HEK293 (cell line): Measurements from ENCODE around the gene PRTN3.
A peak's percentile ranks its signal among the peaks of the same experiment; 100 is the strongest.

ENCODE experiments used
- CTCF ChIA-PET: fragments of 350-600 bp; formaldehyde crosslinking; extraction: SDS; loops from one replicate; lab custom pipeline; 2021; ENCODE audit warnings: antibody characterized with exemption; lab: Yijun Ruan, JAX
- POLR2A ChIA-PET: fragments of 300-600 bp; formaldehyde crosslinking; extraction: SDS; loops from one replicate; lab custom pipeline; 2020; ENCODE audit warnings: antibody characterized with exemption, inconsistent platforms; lab: Yijun Ruan, JAX
- H3K27ac ChIP-seq: fragments of 200-500 bp; sonication (Bioruptor generic); 2 replicates; pipeline ENCODE4 v1.5.1; 2014; ENCODE audit warnings: low read depth, low read length, control low read depth, inconsistent platforms; ENCODE audit errors: extremely low read depth
- H3K36me3 ChIP-seq, 2 experiments: fragments of 200-500 bp in 1 of 2; sonication (Bioruptor generic) in 1 of 2; 1 replicate in 1 of 2; 2 replicates in 1 of 2; pipeline ENCODE4 v1.5.1; 2014 to 2017; ENCODE audit warnings: inconsistent platforms in 2 of 2, low read length in 2 of 2; ENCODE audit not compliant: control insufficient read depth in 2 of 2, insufficient read depth in 1 of 2
- H3K4me1 ChIP-seq: fragments of 200-500 bp; sonication (Bioruptor generic); 2 replicates; pipeline ENCODE4 v1.5.1; 2014; ENCODE audit warnings: mild to moderate bottlenecking, low read length, inconsistent platforms; ENCODE audit not compliant: control insufficient read depth, insufficient read depth
- H3K4me3 ChIP-seq: 2 replicates; pipeline ENCODE4 v1.5.1; 2011; ENCODE audit warnings: low read depth, mild to moderate bottlenecking, control low read depth, low read length, moderate library complexity
- H3K9me3 ChIP-seq: fragments of 200-500 bp; sonication (Bioruptor generic); 2 replicates; pipeline ENCODE4 v1.5.1; 2014; ENCODE audit warnings: low read depth, low read length, inconsistent platforms; ENCODE audit not compliant: control insufficient read depth, insufficient read depth
- EGR2 ChIP-seq: fragments of 450-650 bp; formaldehyde crosslinking; IDR thresholded peaks from 2 replicates; pipeline ENCODE4 v1.5.1; 2016; ENCODE audit warnings: low read depth, missing biosample characterization, missing genetic modification characterization
- GLIS1 ChIP-seq: fragments of 450-650 bp; formaldehyde crosslinking; IDR thresholded peaks from 2 replicates; pipeline ENCODE4 v1.5.1; 2016; ENCODE audit warnings: missing biosample characterization, missing genetic modification characterization
- IKZF3 ChIP-seq: fragments of 450-650 bp; IDR thresholded peaks from 2 replicates; pipeline ENCODE4 v1.5.0; 2018; ENCODE audit warnings: missing biosample characterization, mild to moderate bottlenecking, missing genetic modification characterization, moderate library complexity
- KLF1 ChIP-seq: fragments of 450-650 bp; formaldehyde crosslinking; IDR thresholded peaks from 2 replicates; pipeline ENCODE4 v1.5.1; 2016; ENCODE audit warnings: missing biosample characterization, missing genetic modification characterization
- PRDM1 ChIP-seq: fragments of 450-650 bp; formaldehyde crosslinking; IDR thresholded peaks from 2 replicates; pipeline ENCODE4; 2016; ENCODE audit warnings: missing biosample characterization, missing genetic modification characterization
- PRDM6 ChIP-seq: fragments of 450-650 bp; formaldehyde crosslinking; IDR thresholded peaks from 2 replicates; pipeline ENCODE4 v1.5.1; 2017; ENCODE audit warnings: missing biosample characterization, missing genetic modification characterization
- SCRT2 ChIP-seq: fragments of 450-650 bp; formaldehyde crosslinking; IDR thresholded peaks from 2 replicates; pipeline ENCODE4 v1.5.1; 2016; ENCODE audit warnings: missing biosample characterization, missing genetic modification characterization
- ZFP69B ChIP-seq: fragments of 450-650 bp; formaldehyde crosslinking; IDR thresholded peaks from 2 replicates; pipeline ENCODE4 v1.5.1; 2016; ENCODE audit warnings: missing biosample characterization, missing genetic modification characterization
- ZIC2 ChIP-seq: fragments of 450-650 bp; formaldehyde crosslinking; IDR thresholded peaks from 2 replicates; pipeline ENCODE4 v1.5.1; 2016; ENCODE audit warnings: missing biosample characterization, missing genetic modification characterization
- ZNF112 ChIP-seq: fragments of 450-650 bp; formaldehyde crosslinking; IDR thresholded peaks from 2 replicates; pipeline ENCODE4 v1.5.0; 2017; ENCODE audit warnings: missing biosample characterization, missing genetic modification characterization
- ZNF132 ChIP-seq: fragments of 450-650 bp; formaldehyde crosslinking; IDR thresholded peaks from 2 replicates; pipeline ENCODE4 v1.5.1; 2017; ENCODE audit warnings: missing biosample characterization, missing genetic modification characterization, borderline replicate concordance
- ZNF138 ChIP-seq: fragments of 450-650 bp; formaldehyde crosslinking; IDR thresholded peaks from 2 replicates; pipeline ENCODE4 v1.5.1; 2016; ENCODE audit warnings: missing biosample characterization, missing genetic modification characterization, borderline replicate concordance
- ZNF211 ChIP-seq: fragments of 450-650 bp; formaldehyde crosslinking; IDR thresholded peaks from 2 replicates; pipeline ENCODE4 v1.5.1; 2016; ENCODE audit warnings: low read depth, missing biosample characterization, missing genetic modification characterization
- ZNF23 ChIP-seq: fragments of 450-650 bp; formaldehyde crosslinking; IDR thresholded peaks from 2 replicates; pipeline ENCODE4 v1.5.1; 2016; ENCODE audit warnings: missing biosample characterization, missing genetic modification characterization, borderline replicate concordance
- ZNF302 ChIP-seq: fragments of 450-650 bp; formaldehyde crosslinking; IDR thresholded peaks from 2 replicates; pipeline ENCODE4 v1.5.1; 2016; ENCODE audit warnings: missing biosample characterization, missing genetic modification characterization, low read depth
- ZNF335 ChIP-seq: fragments of 450-650 bp; formaldehyde crosslinking; conservative IDR thresholded peaks from 2 replicates; pipeline ENCODE4 v1.5.1; 2016; ENCODE audit warnings: missing biosample characterization, missing genetic modification characterization
- ZNF596 ChIP-seq: fragments of 450-650 bp; IDR thresholded peaks from 2 replicates; pipeline ENCODE4 v1.5.0; 2018; ENCODE audit warnings: missing biosample characterization, mild to moderate bottlenecking, missing genetic modification characterization, moderate library complexity
- ZNF677 ChIP-seq: fragments of 450-650 bp; IDR thresholded peaks from 2 replicates; pipeline ENCODE4 v1.5.0; 2018; ENCODE audit warnings: missing biosample characterization, mild to moderate bottlenecking, missing genetic modification characterization, moderate library complexity
- ZNF776 ChIP-seq: fragments of 450-650 bp; formaldehyde crosslinking; IDR thresholded peaks from 2 replicates; pipeline ENCODE4 v1.5.0; 2017; ENCODE audit warnings: missing biosample characterization, missing genetic modification characterization, borderline replicate concordance
- ZNF777 ChIP-seq: fragments of 450-650 bp; formaldehyde crosslinking; IDR thresholded peaks from 2 replicates; pipeline ENCODE4 v1.5.1; 2017; ENCODE audit warnings: missing biosample characterization, missing genetic modification characterization, borderline replicate concordance
- ZNF843 ChIP-seq: fragments of 450-650 bp; formaldehyde crosslinking; IDR thresholded peaks from 2 replicates; pipeline ENCODE4 v1.5.1; 2016; ENCODE audit warnings: missing biosample characterization, missing genetic modification characterization
- ZSCAN30 ChIP-seq: fragments of 450-650 bp; IDR thresholded peaks from 2 replicates; pipeline ENCODE4 v1.5.1; 2018; ENCODE audit warnings: missing biosample characterization, mild to moderate bottlenecking, missing genetic modification characterization, moderate library complexity
- TF ChIP-seq, protein P1 (sequence below): fragments of 450-650 bp; formaldehyde crosslinking; IDR thresholded peaks from 2 replicates; pipeline ENCODE4 v1.5.1; 2017; ENCODE audit warnings: missing biosample characterization, missing genetic modification characterization
- TF ChIP-seq, protein P2 (sequence below): fragments of 450-650 bp; IDR thresholded peaks from 2 replicates; pipeline ENCODE4 v1.5.1; 2018; ENCODE audit warnings: missing biosample characterization, missing genetic modification characterization

Gene PRTN3

GRCh38 chr19:858868-859843, 18.4 kb downstream of the PRTN3 start, which contains the start of gene CFD:
TSS of gene CFD (plus strand) at chr19:859664. CDS start at chr19:859690, 26 bp downstream.
- CTCF ChIA-PET, result interaction anchor here (1.7 to 3.0 kb wide), 2 partner anchors 57 to 89 kb away, joined by 4 to 21 read pairs; no protein-coding TSS in a partner anchor
- H3K4me3 ChIP-seq, result peak within 1 kb of the TSS; percentile 48
- TF ChIP-seq ZNF211 (tag by site-specific recombination) (no peak), PRDM1 (no peak), ZIC2 (peak; percentile 93), GLIS1 (tag by site-specific recombination) (peak; percentile 97), KLF1 (peak; percentile 92)
- H3K27ac ChIP-seq, result peak within 1 kb of the TSS; percentile 31; the same call in 1 of the 2 replicates
- H3K4me1 ChIP-seq, result no peaks in the 10 kb centered on the region
- POLR2A ChIA-PET, result interaction anchor here (0.6 to 1.0 kb wide), 2 partner anchors 64 to 401 kb away, joined by 3 to 4 read pairs; no protein-coding TSS in a partner anchor
- no peaks in the 10 kb centered on the region for H3K9me3 ChIP-seq
- no peaks in the 10 kb centered on the region for H3K36me3 ChIP-seq

- Histone ChIP-seq H3K4me1 (no peaks in the 10 kb centered on the region), H3K27ac (no peak overlapping the region), H3K9me3 (no peaks in the 10 kb centered on the region)
- no peak for TF ChIP-seq SCRT2 (tag by site-specific recombination)
- TF ChIP-seq ZNF132, result no peak
- TF ChIP-seq GLIS1 (tag by site-specific recombination), result no peak
- no peak for TF ChIP-seq IKZF3 (tag by site-specific recombination)
- no peak for TF ChIP-seq ZNF677
- no peak for TF ChIP-seq ZNF843 (tag by site-specific recombination)
- TF ChIP-seq ZNF138 (tag by site-specific recombination), result no peak
- TF ChIP-seq, protein P1, sequence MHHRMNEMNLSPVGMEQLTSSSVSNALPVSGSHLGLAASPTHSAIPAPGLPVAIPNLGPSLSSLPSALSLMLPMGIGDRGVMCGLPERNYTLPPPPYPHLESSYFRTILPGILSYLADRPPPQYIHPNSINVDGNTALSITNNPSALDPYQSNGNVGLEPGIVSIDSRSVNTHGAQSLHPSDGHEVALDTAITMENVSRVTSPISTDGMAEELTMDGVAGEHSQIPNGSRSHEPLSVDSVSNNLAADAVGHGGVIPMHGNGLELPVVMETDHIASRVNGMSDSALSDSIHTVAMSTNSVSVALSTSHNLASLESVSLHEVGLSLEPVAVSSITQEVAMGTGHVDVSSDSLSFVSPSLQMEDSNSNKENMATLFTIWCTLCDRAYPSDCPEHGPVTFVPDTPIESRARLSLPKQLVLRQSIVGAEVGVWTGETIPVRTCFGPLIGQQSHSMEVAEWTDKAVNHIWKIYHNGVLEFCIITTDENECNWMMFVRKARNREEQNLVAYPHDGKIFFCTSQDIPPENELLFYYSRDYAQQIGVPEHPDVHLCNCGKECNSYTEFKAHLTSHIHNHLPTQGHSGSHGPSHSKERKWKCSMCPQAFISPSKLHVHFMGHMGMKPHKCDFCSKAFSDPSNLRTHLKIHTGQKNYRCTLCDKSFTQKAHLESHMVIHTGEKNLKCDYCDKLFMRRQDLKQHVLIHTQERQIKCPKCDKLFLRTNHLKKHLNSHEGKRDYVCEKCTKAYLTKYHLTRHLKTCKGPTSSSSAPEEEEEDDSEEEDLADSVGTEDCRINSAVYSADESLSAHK (tag by site-specific recombination), result no peak
- no peak for TF ChIP-seq ZFP69B (tag by site-specific recombination)
- TF ChIP-seq ZNF335 (tag by site-specific recombination), result no peak
- TF ChIP-seq ZNF777 (tag by site-specific recombination), result no peak
- TF ChIP-seq ZNF596 (tag by site-specific recombination), result no peak
- TF ChIP-seq, protein P2, sequence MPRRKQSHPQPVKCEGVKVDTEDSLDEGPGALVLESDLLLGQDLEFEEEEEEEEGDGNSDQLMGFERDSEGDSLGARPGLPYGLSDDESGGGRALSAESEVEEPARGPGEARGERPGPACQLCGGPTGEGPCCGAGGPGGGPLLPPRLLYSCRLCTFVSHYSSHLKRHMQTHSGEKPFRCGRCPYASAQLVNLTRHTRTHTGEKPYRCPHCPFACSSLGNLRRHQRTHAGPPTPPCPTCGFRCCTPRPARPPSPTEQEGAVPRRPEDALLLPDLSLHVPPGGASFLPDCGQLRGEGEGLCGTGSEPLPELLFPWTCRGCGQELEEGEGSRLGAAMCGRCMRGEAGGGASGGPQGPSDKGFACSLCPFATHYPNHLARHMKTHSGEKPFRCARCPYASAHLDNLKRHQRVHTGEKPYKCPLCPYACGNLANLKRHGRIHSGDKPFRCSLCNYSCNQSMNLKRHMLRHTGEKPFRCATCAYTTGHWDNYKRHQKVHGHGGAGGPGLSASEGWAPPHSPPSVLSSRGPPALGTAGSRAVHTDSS (tag by site-specific recombination), result no peak
- TF ChIP-seq ZNF776 (tag by site-specific recombination), result no peak
- no peak for TF ChIP-seq ZSCAN30
- TF ChIP-seq EGR2 (tag by site-specific recombination), result no peak
- TF ChIP-seq PRDM6, result no peak
- TF ChIP-seq ZNF302, result no peak
- no peak for TF ChIP-seq ZNF112 (tag by site-specific recombination)
- TF ChIP-seq ZNF23 (tag by site-specific recombination), result no peak
- TF ChIP-seq, all 188 proteins: peak for 0
- Histone ChIP-seq H3K4me3 (no peak overlapping the region), H3K36me3 (no peaks in the 10 kb centered on the region)
- ChIA-PET CTCF (interaction anchor here (0.6 kb wide), 1 partner anchor 10 kb away, joined by 3 read pairs; no protein-coding TSS in a partner anchor), POLR2A (interaction anchor here (0.7 kb wide), 2 partner anchors 17 to 53 kb away, joined by 3 to 8 read pairs; no protein-coding TSS in a partner anchor)
Measured at GRCh38 chr19:861141-861755, 20.4 kb downstream of the PRTN3 start.
